ENCODE measurements around the gene PEX5L.

- no peak for TF ChIP-seq POLR2A (IDR thresholded peaks at IDR 0.05)
- TF ChIP-seq POLR2AphosphoS5 (IDR thresholded peaks at IDR 0.05): no peak
These were observed 170.8 kb downstream of the PEX5L start for GRCh38 chr3:179865861-179866505.

Measured in prostate gland (tissue), 1 donor.